Lung (tissue), 16 donors: ENCODE measurements around the gene CARM1. TPM values are rescaled to one million over a fixed set of nuclear protein-coding genes. Genes with fewer than 3 reads are reported as not detected.

ENCODE experiments used
- ATAC-seq: fragments of 200-7000 bp; cut with Tn5 transposase; one replicate; pipeline ENCODE4 v1.9.1; 2020; ENCODE audit warnings: moderate number of reproducible peaks; ENCODE audit not compliant: insufficient read depth, low FRiP score
- DNase-seq, 3 donors: peaks; one replicate each; pipeline ENCODE4 v3.0.0-alpha.2; 2013 to 2017
- H3K27ac ChIP-seq, 2 donors: one replicate each; pipeline ENCODE4 v1.5.1; 2013; ENCODE audit warnings: mild to moderate bottlenecking in 2 of 2, moderate library complexity in 2 of 2, control low read depth in 1 of 2, inconsistent platforms in 1 of 2, low read depth in 1 of 2, low read length in 1 of 2
- H3K27me3 ChIP-seq, 3 donors: one replicate each; pipeline ENCODE4 v1.5.1; 2013; ENCODE audit warnings: low read length in 2 of 3; ENCODE audit not compliant: control insufficient read depth in 3 of 3, insufficient read depth in 3 of 3
- H3K36me3 ChIP-seq, 4 donors: one replicate each; pipeline ENCODE4 v1.5.1; 2013; ENCODE audit warnings: low read length in 4 of 4, mild to moderate bottlenecking in 1 of 4, moderate library complexity in 1 of 4; ENCODE audit not compliant: control insufficient read depth in 4 of 4, insufficient read depth in 4 of 4
- H3K4me1 ChIP-seq, 5 donors: one replicate each; pipeline ENCODE4 v1.5.1; 2013; ENCODE audit warnings: low read length in 5 of 5, mild to moderate bottlenecking in 2 of 5, moderate library complexity in 1 of 5; ENCODE audit not compliant: control insufficient read depth in 5 of 5, insufficient read depth in 5 of 5
- H3K4me3 ChIP-seq: one replicate; pipeline ENCODE4 v1.5.1; 2013; ENCODE audit warnings: mild to moderate bottlenecking, control low read depth, moderate library complexity
- H3K9ac ChIP-seq, 2 donors: one replicate each; pipeline ENCODE4 v1.5.1; 2013; ENCODE audit warnings: low read length in 2 of 2, control low read depth in 1 of 2; ENCODE audit not compliant: insufficient read depth in 1 of 2
- H3K9me3 ChIP-seq, 4 donors: one replicate each; pipeline ENCODE4 v1.5.1; 2013; ENCODE audit warnings: low read length in 3 of 4, mild to moderate bottlenecking in 1 of 4, moderate library complexity in 1 of 4; ENCODE audit not compliant: control insufficient read depth in 4 of 4, insufficient read depth in 3 of 4
- CTCF ChIP-seq: IDR thresholded peaks from 2 replicates; pipeline ENCODE4 v1.5.1; 2012; ENCODE audit warnings: mild to moderate bottlenecking; ENCODE audit errors: control extremely low read depth, extremely low read depth
- WGBS, 2 donors: extraction: QIAGEN DNeasy Blood & Tissue Kit; methylation state at CpG; one replicate each; pipeline ENCODE4 v1.1.7; 2013; 5-methylcytosine and 5-hydroxymethylcytosine counted together
- long read RNA-seq, 5 donors: transcript quantifications; one replicate each; lab custom pipeline, GENCODE V29; 2026
- polyA plus RNA-seq, 2 donors: library from polyadenylated mRNA; stranded (reverse); fragments of 200-250 nt; gene quantifications; one replicate each; pipeline ENCODE4 v1.2.1, GENCODE V29; 2013
- total RNA-seq, 2 donors: library from RNA; depleted of rRNA in 1 of 2; stranded (reverse); fragments of >200 nt in 1 of 2; gene quantifications; one replicate each; pipeline ENCODE4 v1.2.1, GENCODE V29; 2014 to 2021
- donor health status: control.
- donor health status: control.
- donor health status: Bipolar disorder and iron deficiency.
- donor health status: healthy.
- donor health status: DM: yes; HTN: yes; CAD: no.

Gene CARM1
- total RNA-seq: 10 to 100 TPM; 19.9 to 35.5 TPM
- 10 to 100 TPM; 24.8 to 30.9 TPM for polyA plus RNA-seq
- long read RNA-seq, donor 1, transcript CARM1-202 (15 exons, 2,722 nt): major isoform, 5 of 21 reads
- long read RNA-seq, donor 1, partial matches to known transcripts: 0 of 21 reads
- long read RNA-seq, donor 1, other reads (novel, unspliced or antisense): 13 of 21 reads
- long read RNA-seq, donor 2, partial matches to known transcripts: 0 of 3 reads
- long read RNA-seq, donor 2, other reads (novel, unspliced or antisense): 0 of 3 reads
- long read RNA-seq, donor 3, partial matches to known transcripts: 0 of 3 reads
- long read RNA-seq, donor 3, other reads (novel, unspliced or antisense): 0 of 3 reads
- long read RNA-seq, donor 4, partial matches to known transcripts: 0 of 5 reads
- long read RNA-seq, donor 4, other reads (novel, unspliced or antisense): 0 of 5 reads
- long read RNA-seq, donor 5, transcript CARM1-202 (15 exons, 2,722 nt): major isoform, 7 of 15 reads
- long read RNA-seq, donor 5, partial matches to known transcripts: 0 of 15 reads
- long read RNA-seq, donor 5, other reads (novel, unspliced or antisense): 6 of 15 reads

- ATAC-seq (peak; percentile 96), DNase-seq (peak; percentile 99 to 100 (median 99))
- Histone ChIP-seq H3K9ac (peak within 1 kb of the TSS; percentile 63 to 78), H3K27ac (peak within 1 kb of the TSS; percentile 66 to 78), H3K4me1 (peaks cover 0 to 8% (median 0%) of the 10 kb centered on the region in 5 donors), H3K9me3 (no peaks in the 10 kb centered on the region), H3K4me3 (peak within 1 kb of the TSS; percentile 73), H3K36me3 (no peaks in the 10 kb centered on the region), H3K27me3 (no peaks in the 10 kb centered on the region)
- TF ChIP-seq CTCF: peak; percentile 85
- WGBS, 2 donors: 1 to 2% methylated on average over 25 to 98 of the region's 99 CpGs
Measured at GRCh38 chr19:10870955-10871603, at the start of gene CARM1. Gene CARM1 (plus strand): TSS chr19:10871553. CDS start chr19:10871703, 150 bp downstream.

GRCh38 chr19:10823690-10824089 lies 47.7 kb upstream of the CARM1 start:
- H3K27me3 ChIP-seq: no peaks in the 10 kb centered on the region
- no peak for TF ChIP-seq CTCF
- DNase-seq (no peak), ATAC-seq (no peak)
- H3K36me3 ChIP-seq: peaks cover 9 to 53% (median 40%) of the 10 kb centered on the region in 4 donors
- H3K9ac ChIP-seq: no peak overlapping the region
- H3K4me3 ChIP-seq: no peak overlapping the region
- no peaks in the 10 kb centered on the region for H3K9me3 ChIP-seq
- WGBS, 2 donors: 93 to 94% methylated on average over 12 of the region's 12 CpGs
- H3K4me1 ChIP-seq: no peaks in the 10 kb centered on the region
- H3K27ac ChIP-seq: no peak overlapping the region

- Histone ChIP-seq H3K4me1 (no peaks in the 10 kb centered on the region), H3K4me3 (no peak overlapping the region), H3K27me3 (no peaks in the 10 kb centered on the region), H3K9ac (no peak overlapping the region), H3K27ac (no peak overlapping the region), H3K36me3 (peaks cover 12 to 61% (median 29%) of the 10 kb centered on the region in 4 donors), H3K9me3 (no peaks in the 10 kb centered on the region)
- 56 to 81% methylated on average over 7 of the region's 7 CpGs for WGBS, 2 donors
- ATAC-seq (no peak), DNase-seq (no peak)
- no peak for TF ChIP-seq CTCF
Measured at GRCh38 chr19:10826231-10826630, 45.1 kb upstream of the CARM1 start.
